Kidney (tissue), 14 donors: Measurements from ENCODE around the gene ADAM8. TPM values are rescaled to one million over a fixed set of nuclear protein-coding genes. Genes with fewer than 3 reads are reported as not detected.

Source experiments
- DNase-seq, 5 donors: peaks; one replicate each; pipeline ENCODE4 v3.0.0-alpha.2; 2013 to 2020
- FAIRE-seq: peaks from 2 replicates; lab custom pipeline; 2012; peaks lifted over from hg19 to GRCh38; lab: Jason Lieb, UNC
- H3K27ac ChIP-seq, 2 donors: one replicate each; pipeline ENCODE4 v1.7.0; 2013; ENCODE audit warnings: low read depth in 2 of 2, low read length in 2 of 2, inconsistent platforms in 1 of 2
- H3K27me3 ChIP-seq: one replicate; pipeline ENCODE4 v1.7.1; 2013; ENCODE audit warnings: low read length, inconsistent platforms; ENCODE audit not compliant: control insufficient read depth, insufficient read depth
- H3K36me3 ChIP-seq, 3 donors: one replicate each; pipeline versions ENCODE4 v1.7.0 to v1.7.1; 2013; ENCODE audit warnings: low read length in 3 of 3, control low read depth in 1 of 3, inconsistent platforms in 1 of 3; ENCODE audit not compliant: insufficient read depth in 3 of 3, control insufficient read depth in 2 of 3
- H3K4me1 ChIP-seq, 3 donors: one replicate each; pipeline versions ENCODE4 v1.7.0 to v1.7.1; 2013; ENCODE audit warnings: low read length in 3 of 3, inconsistent platforms in 1 of 3, low read depth in 1 of 3; ENCODE audit not compliant: control insufficient read depth in 2 of 3, insufficient read depth in 2 of 3
- H3K4me3 ChIP-seq, 3 donors: one replicate each; pipeline versions ENCODE4 v1.7.0 to v1.8.1; 2013; ENCODE audit warnings: low read length in 3 of 3, control low read depth in 1 of 3, inconsistent platforms in 1 of 3
- H3K9ac ChIP-seq, 3 donors: one replicate each; pipeline versions ENCODE4 v1.7.0 to v1.7.1; 2013; ENCODE audit warnings: low read length in 3 of 3, control low read depth in 1 of 3, inconsistent platforms in 1 of 3
- H3K9me3 ChIP-seq, 3 donors: one replicate each; pipeline versions ENCODE4 v1.7.0 to v1.7.1; 2013; ENCODE audit warnings: low read length in 3 of 3, control low read depth in 1 of 3, inconsistent platforms in 1 of 3; ENCODE audit not compliant: control insufficient read depth in 2 of 3, insufficient read depth in 1 of 3
- intact Hi-C: fragments of 100-400 bp; cut with DNase I; formaldehyde crosslinking; loops from one replicate; pipeline ENCODE4 v1.11.1; 2022
- polyA plus RNA-seq: library from polyadenylated mRNA; stranded (reverse); fragments of 350-450 nt; fragmentation: Illumina TruSeq; extraction: RNeasy Lipid Tissue Mini Kit (QIAGEN cat#74804); gene quantifications from one replicate; pipeline ENCODE4 v1.2.3, GENCODE V29; 2014; ENCODE audit warnings: low read depth, low replicate concordance; ENCODE audit not compliant: insufficient read depth
- total RNA-seq: library from RNA; stranded (reverse); fragmentation: NEBNext Ultra II Directional; extraction: Animal tissue kit (Norgen Biotek cat#: 25700); gene quantifications from one replicate; pipeline ENCODE4 v1.2.1, GENCODE V29; 2021
- TF ChIP-seq, protein P1 (sequence below): IDR thresholded peaks from 3 replicates; pipeline ENCODE4 v1.5.1; 2012; ENCODE audit warnings: mild to moderate bottlenecking, moderate library complexity, borderline replicate concordance; ENCODE audit not compliant: insufficient read depth; ENCODE audit errors: extremely low read depth
- donor health status: control.
- donor health status: control.
- donor health status: control.
- donor health status: control.
- donor health status: control.
- donor health status: DM: yes; HTN: yes; CAD: no.
- donor health status: Normal renal cell carcinoma (clear cell type).

Gene ADAM8
- total and polyA plus RNA-seq, 2 donors from 2014 or later: 3.4 to 16.6 TPM

GRCh38 chr10:133229265-133230043 is 47.2 kb downstream of the ADAM8 start:
- intact Hi-C loops: no loop called here
- H3K4me3 ChIP-seq: no peak overlapping the region
- H3K27me3 ChIP-seq: peaks cover 26% of the 10 kb centered on the region
- TF ChIP-seq, protein P1, sequence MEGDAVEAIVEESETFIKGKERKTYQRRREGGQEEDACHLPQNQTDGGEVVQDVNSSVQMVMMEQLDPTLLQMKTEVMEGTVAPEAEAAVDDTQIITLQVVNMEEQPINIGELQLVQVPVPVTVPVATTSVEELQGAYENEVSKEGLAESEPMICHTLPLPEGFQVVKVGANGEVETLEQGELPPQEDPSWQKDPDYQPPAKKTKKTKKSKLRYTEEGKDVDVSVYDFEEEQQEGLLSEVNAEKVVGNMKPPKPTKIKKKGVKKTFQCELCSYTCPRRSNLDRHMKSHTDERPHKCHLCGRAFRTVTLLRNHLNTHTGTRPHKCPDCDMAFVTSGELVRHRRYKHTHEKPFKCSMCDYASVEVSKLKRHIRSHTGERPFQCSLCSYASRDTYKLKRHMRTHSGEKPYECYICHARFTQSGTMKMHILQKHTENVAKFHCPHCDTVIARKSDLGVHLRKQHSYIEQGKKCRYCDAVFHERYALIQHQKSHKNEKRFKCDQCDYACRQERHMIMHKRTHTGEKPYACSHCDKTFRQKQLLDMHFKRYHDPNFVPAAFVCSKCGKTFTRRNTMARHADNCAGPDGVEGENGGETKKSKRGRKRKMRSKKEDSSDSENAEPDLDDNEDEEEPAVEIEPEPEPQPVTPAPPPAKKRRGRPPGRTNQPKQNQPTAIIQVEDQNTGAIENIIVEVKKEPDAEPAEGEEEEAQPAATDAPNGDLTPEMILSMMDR: no peak
- H3K9me3 ChIP-seq: no peaks in the 10 kb centered on the region
- no peak overlapping the region for H3K27ac ChIP-seq
- FAIRE-seq (no peak), DNase-seq (no peak)
- no peak overlapping the region for H3K9ac ChIP-seq
- no peaks in the 10 kb centered on the region for H3K4me1 ChIP-seq
- no peaks in the 10 kb centered on the region for H3K36me3 ChIP-seq

DNA sequence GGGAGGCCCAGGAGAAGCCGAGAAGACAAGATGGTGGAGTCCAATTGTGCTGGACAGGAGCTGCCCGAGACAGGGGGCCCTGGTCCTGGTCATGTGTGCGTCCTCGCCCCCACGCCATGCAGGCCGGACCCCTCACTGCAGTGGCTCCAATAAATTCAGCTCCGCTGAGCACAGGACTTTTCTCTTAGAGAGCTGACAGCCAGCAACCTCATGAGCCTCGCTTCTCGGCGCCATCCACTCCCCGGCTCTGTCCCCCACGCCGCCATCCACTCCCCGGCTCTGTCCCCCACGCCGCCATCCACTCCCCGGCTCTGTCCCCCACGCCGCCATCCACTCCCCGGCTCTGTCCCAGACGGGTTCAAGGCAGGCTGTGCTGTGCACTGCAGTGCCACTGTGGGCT is 49.4 kb downstream of the ADAM8 start:
- Histone ChIP-seq H3K9ac (no peak overlapping the region), H3K27ac (no peak overlapping the region), H3K27me3 (peaks cover 23% of the 10 kb centered on the region), H3K4me1 (no peaks in the 10 kb centered on the region), H3K4me3 (no peak overlapping the region), H3K9me3 (no peaks in the 10 kb centered on the region), H3K36me3 (no peaks in the 10 kb centered on the region)
- TF ChIP-seq, protein P1: no peak
- DNase-seq (no peak), FAIRE-seq (no peak)
- intact Hi-C loops: no loop called here

- intact Hi-C loops: no loop called here
- Histone ChIP-seq H3K36me3 (no peaks in the 10 kb centered on the region), H3K9me3 (no peaks in the 10 kb centered on the region), H3K4me1 (no peaks in the 10 kb centered on the region), H3K27ac (no peak overlapping the region), H3K27me3 (peaks cover 14% of the 10 kb centered on the region), H3K4me3 (no peak overlapping the region), H3K9ac (no peak overlapping the region)
- FAIRE-seq: no peak
- no peak for DNase-seq
- TF ChIP-seq, protein P1: no peak
Measured at GRCh38 chr10:133226251-133226808, 50.3 kb downstream of the ADAM8 start.
